ENCODE results near the gene PRAC2.

PRAC2 gene

DNA sequence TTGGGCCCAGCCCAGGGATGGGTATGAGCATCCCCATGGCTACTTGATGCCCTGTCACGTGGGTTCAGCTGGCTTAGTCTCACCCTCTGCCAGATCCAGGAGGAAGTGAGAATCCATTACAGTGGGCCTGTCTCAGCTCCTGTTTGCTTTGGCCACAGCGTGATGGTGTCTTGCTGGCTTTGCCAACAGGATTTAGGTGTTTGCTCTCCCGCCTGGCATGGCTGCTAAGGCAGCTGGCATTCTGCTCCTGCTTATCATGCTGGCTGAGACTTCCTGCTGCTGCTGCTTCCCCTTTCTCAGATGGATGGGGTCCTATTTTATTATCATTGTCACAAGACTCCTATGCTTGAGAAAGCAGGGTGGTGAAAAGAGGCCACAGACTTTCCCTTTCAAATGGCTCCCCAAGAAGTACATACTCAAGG is 33.9 kb downstream of the PRAC2 start:
- DNase-seq, result no peak

- no peak for DNase-seq
Observed at GRCh38 chr17:48757524-48757961, 34.6 kb downstream of the PRAC2 start.

GRCh38 chr17:48759288-48759687 is 36.3 kb downstream of the PRAC2 start:
- no peak for DNase-seq

- no peak for DNase-seq
Observed at GRCh38 chr17:48760411-48760810, 37.4 kb downstream of the PRAC2 start.

DNA sequence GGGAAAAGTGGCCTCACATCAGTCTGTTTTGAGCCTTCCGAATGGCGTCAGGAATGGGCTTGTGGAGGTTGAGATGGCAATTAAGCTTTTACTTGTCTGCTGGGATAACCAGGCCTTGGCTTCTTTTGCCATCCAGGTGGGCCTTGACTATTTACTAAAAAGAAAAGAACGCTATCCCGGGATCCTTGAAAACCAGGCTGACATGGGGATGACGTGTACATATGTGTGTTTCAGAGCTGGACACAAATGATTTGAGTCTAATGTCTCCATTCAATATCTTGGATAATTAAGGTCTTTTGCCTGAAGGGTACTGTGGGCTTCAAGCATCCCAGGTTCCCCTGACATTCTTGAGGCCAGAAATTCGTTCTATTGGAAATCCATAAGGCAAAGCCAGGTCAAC is 38.1 kb downstream of the PRAC2 start:
- DNase-seq, result no peak

GRCh38 chr17:48767263-48767774 is 44.3 kb downstream of the PRAC2 start:
- no peak for DNase-seq

DNA sequence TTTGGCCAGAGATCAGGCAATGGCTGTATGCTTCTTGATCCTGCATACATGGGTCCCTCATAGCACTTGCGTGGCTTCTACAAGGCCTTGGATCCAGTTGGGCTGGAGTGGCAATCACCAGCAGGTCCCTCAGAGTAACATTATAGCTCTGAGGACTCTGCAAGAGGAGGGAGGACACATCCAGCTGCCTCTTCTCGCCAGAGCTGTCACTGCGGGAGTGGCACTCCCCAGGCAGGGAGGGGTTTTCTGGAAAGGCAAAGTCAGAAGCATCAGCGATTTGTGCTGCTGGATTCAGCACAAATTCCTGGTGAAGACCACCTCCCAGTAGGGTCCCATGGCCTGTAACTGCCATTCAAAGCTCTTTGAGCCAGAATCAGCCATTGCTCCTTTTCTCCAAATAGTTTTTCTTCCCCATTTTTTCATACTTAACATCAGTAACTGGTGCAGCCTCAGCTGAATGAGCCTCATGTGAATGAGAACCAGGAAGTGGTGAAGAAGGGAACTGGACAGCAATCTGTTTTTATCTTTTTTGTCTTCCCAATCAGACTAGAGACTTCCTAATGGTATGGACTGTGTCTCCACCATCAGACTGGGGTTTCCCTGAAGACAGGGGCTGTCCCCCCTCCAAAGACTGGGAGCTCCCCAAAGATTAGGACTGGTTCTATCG is 46.2 kb downstream of the PRAC2 start:
- DNase-seq, result no peak

DNA sequence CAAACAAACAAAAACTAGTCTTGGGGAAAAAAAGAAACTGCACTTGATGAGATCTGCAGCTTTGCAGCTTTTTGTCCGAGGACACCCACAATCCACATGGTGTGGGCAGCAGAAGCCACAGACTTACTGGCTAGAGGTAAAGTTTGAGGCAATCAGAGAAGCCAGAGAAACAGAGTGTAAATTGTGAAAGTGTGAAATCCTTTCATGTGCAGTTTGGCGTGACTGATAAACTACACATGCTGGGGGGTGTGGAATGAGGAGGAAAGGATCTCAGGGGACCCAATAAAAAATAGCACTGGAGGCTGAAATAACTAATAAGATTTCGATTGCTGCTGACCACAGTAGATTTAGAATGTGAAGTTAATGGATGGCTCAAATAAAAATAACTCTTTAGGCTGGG is 48.0 kb downstream of the PRAC2 start:
- DNase-seq, result no peak

DNA sequence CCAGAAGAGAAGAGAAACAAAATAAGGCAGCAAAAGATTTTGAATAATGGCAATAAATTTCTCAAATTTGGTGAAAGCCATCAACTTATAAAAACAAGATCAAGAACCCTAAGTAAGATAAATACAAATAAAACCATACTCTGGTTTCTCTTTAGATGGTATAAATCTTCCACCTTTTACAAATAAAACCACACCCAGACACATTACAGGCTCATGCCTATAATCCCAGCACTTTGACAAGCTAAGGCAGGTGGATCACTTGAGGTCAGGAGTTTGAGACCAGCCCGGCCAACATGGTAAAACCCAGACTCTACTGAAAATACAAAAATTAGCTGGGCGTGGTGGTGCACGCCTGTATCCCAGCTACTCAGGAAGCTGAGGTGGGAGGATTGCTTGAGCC is 50.3 kb downstream of the PRAC2 start:
- DNase-seq, result no peak

Measured in activated CD4-positive, alpha-beta T cell treated with anti-CD3 and anti-CD28 coated beads for 48 hours (primary cell).